OCI-LY7 (cell line): ENCODE results near the gene RIN3. TPM values are rescaled to one million over a fixed set of nuclear protein-coding genes. Genes with fewer than 3 reads are reported as not detected.

ENCODE experiments used
- BruUV-seq: library from RNA; stranded (reverse); fragments of 400-500 nt; replicated peaks from 2 replicates; lab custom pipeline; 2021; lab: Mats Ljungman, UMichigan
- CTCF ChIA-PET: fragments of 300-600 bp; sonication (Branson Sonifier 250); formaldehyde crosslinking; loops from one replicate; lab custom pipeline; 2022; ENCODE audit warnings: antibody characterized with exemption; ENCODE audit not compliant: unreplicated experiment; lab: Charles Lee
- POLR2A ChIA-PET: fragments of 300-600 bp; sonication (Branson Sonifier 250); formaldehyde crosslinking; loops from one replicate; lab custom pipeline; 2022; ENCODE audit warnings: antibody characterized with exemption; lab: Charles Lee
- DNase-seq: peaks from one replicate; pipeline ENCODE4 v3.0.0-alpha.2; 2015; ENCODE audit warnings: low spot score
- H2AFZ ChIP-seq: fragments of 200-600 bp; sonication (generic), shearing (Covaris generic); 2 replicates; pipeline ENCODE4 v1.6.1; 2014; ENCODE audit warnings: mild to moderate bottlenecking, antibody characterized with exemption, low read length, moderate library complexity
- H3K27ac ChIP-seq: fragments of 200-600 bp; sonication (generic); 2 replicates; pipeline ENCODE4 v1.5.1; 2014; ENCODE audit warnings: mixed run types, low read depth, mild to moderate bottlenecking, moderate library complexity, low read length, inconsistent platforms; ENCODE audit not compliant: poor library complexity, severe bottlenecking
- H3K36me3 ChIP-seq: fragments of 200-600 bp; sonication (generic); 2 replicates; pipeline ENCODE4 v1.6.1; 2014; ENCODE audit warnings: mild to moderate bottlenecking, antibody characterized with exemption, low read length, moderate library complexity, mixed read lengths; ENCODE audit not compliant: insufficient read depth
- H3K4me1 ChIP-seq: fragments of 200-600 bp; sonication (generic); 2 replicates; pipeline ENCODE4 v1.5.1; 2014; ENCODE audit warnings: mild to moderate bottlenecking, low read length; ENCODE audit not compliant: insufficient read depth, poor library complexity, severe bottlenecking
- H3K4me2 ChIP-seq: fragments of 200-600 bp; sonication (generic); 2 replicates; pipeline ENCODE4 v1.6.1; 2014; ENCODE audit warnings: mild to moderate bottlenecking, low read length
- H3K4me3 ChIP-seq: fragments of 200-600 bp; sonication (generic); 2 replicates; pipeline ENCODE4 v1.5.1; 2014; ENCODE audit warnings: mild to moderate bottlenecking, low read depth, low read length; ENCODE audit not compliant: poor library complexity, severe bottlenecking
- H3K79me2 ChIP-seq: fragments of 200-600 bp; sonication (generic); 2 replicates; pipeline ENCODE4 v1.6.1; 2016; ENCODE audit warnings: low read depth, mild to moderate bottlenecking, low read length, moderate library complexity, mixed read lengths; ENCODE audit not compliant: insufficient read depth
- H3K9me2 ChIP-seq: fragments of 200-600 bp; sonication (generic); 2 replicates; pipeline ENCODE4 v1.6.1; 2016; ENCODE audit warnings: mild to moderate bottlenecking, low read length, mixed read lengths; ENCODE audit not compliant: insufficient read depth
- H3K9me3 ChIP-seq: fragments of 200-600 bp; sonication (generic); 2 replicates; pipeline ENCODE4 v1.6.1; 2014; ENCODE audit warnings: mild to moderate bottlenecking, mixed run types, low read length, mixed read lengths
- H4K20me1 ChIP-seq: fragments of 200-600 bp; sonication (generic); 2 replicates; pipeline ENCODE4 v1.6.1; 2014; ENCODE audit warnings: mild to moderate bottlenecking, antibody characterized with exemption, low read length, moderate library complexity, mixed read lengths; ENCODE audit not compliant: insufficient read depth
- CTCF ChIP-seq: fragments of 200-600 bp; sonication (generic); conservative IDR thresholded peaks from 2 replicates; pipeline ENCODE4 v1.5.1; 2014; ENCODE audit warnings: mild to moderate bottlenecking, antibody characterized with exemption, low read length, moderate library complexity, mixed read lengths
- EZH2phosphoT487 ChIP-seq: fragments of 200-600 bp; sonication (generic); IDR thresholded peaks from 2 replicates; pipeline ENCODE4 v1.6.1; 2018; ENCODE audit warnings: low read depth, borderline replicate concordance, mild to moderate bottlenecking, mixed run types, antibody characterized with exemption, low read length, moderate library complexity, mixed read lengths
- intact Hi-C: fragments of 100-400 bp; cut with micrococcal nuclease; formaldehyde crosslinking; loops from one replicate; pipeline ENCODE4 v1.10.0; 2022; ENCODE audit not compliant: unreplicated experiment
- total RNA-seq, 2 experiments: library from RNA; depleted of rRNA in 1 of 2; stranded (reverse); fragments of >200 nt in 1 of 2; shearing (Covaris generic) in 1 of 2; gene quantifications; 2 replicates each; pipeline ENCODE4 v1.2.3, GENCODE V29; 2014 to 2022

Gene RIN3
- total RNA-seq, 2 experiments from 2014 or later, result not detected

GRCh38 chr14:92686411-92686899, 172.9 kb downstream of the RIN3 start:
- Histone ChIP-seq H3K27ac (no peak overlapping the region), H3K79me2 (no peaks in the 10 kb centered on the region), H2AFZ (no peak overlapping the region), H3K4me1 (no peaks in the 10 kb centered on the region), H3K9me3 (no peaks in the 10 kb centered on the region), H3K4me3 (no peak overlapping the region), H3K36me3 (no peaks in the 10 kb centered on the region), H3K4me2 (no peak overlapping the region), H4K20me1 (no peaks in the 10 kb centered on the region), H3K9me2 (no peaks in the 10 kb centered on the region)
- ChIA-PET CTCF (interaction anchor here (1.1 kb wide), 1 partner anchor 94 kb away, joined by 4 read pairs; no protein-coding TSS in a partner anchor), POLR2A (interaction anchor here (0.5 to 1.3 kb wide), 5 partner anchors 12 to 349 kb away, joined by 3 to 4 read pairs (median 3); no protein-coding TSS in a partner anchor)
- BruUV-seq, result no TSS peak
- TF ChIP-seq EZH2phosphoT487, result no peak
- TF ChIP-seq CTCF, result no peak
- no peak for DNase-seq
- intact Hi-C loops, result loop anchor here (2.0 kb wide), 1 partner anchor 96 kb away; no protein-coding TSS in a partner anchor

- POLR2A ChIA-PET, result interaction anchor here (0.5 to 1.3 kb wide), 2 partner anchors 26 to 99 kb away, joined by 3 read pairs; no protein-coding TSS in a partner anchor
- Histone ChIP-seq H3K79me2 (no peaks in the 10 kb centered on the region), H3K4me2 (no peak overlapping the region), H4K20me1 (no peaks in the 10 kb centered on the region), H3K9me3 (no peaks in the 10 kb centered on the region), H3K27ac (no peak overlapping the region), H3K4me1 (no peaks in the 10 kb centered on the region), H3K4me3 (no peak overlapping the region), H3K36me3 (no peaks in the 10 kb centered on the region), H3K9me2 (no peaks in the 10 kb centered on the region), H2AFZ (no peak overlapping the region)
- no TSS peak for BruUV-seq
- intact Hi-C loops, result loop anchor here (2.0 kb wide), 1 partner anchor 96 kb away; no protein-coding TSS in a partner anchor
- no peak for TF ChIP-seq EZH2phosphoT487
- peak; percentile 84 for TF ChIP-seq CTCF
- DNase-seq, result peak; percentile 43
- CTCF ChIA-PET, result interaction anchor here (1.1 kb wide), 1 partner anchor 93 kb away, joined by 4 read pairs; no protein-coding TSS in a partner anchor
These were observed 173.4 kb downstream of the RIN3 start for GRCh38 chr14:92686900-92687427.
